Measurements from ENCODE around the gene CDX1. TPM values are rescaled to one million over a fixed set of nuclear protein-coding genes. Genes with fewer than 3 reads are reported as not detected.

CDX1 gene
- total RNA-seq, 1 donor from 2014 or later, result not detected

GRCh38 chr5:150162142-150162513 is 4.5 kb upstream of the CDX1 start:
- intact Hi-C loops (cut with DNase I), result no loop called here
- Histone ChIP-seq H3K27me3 (ENCODE audit: low read depth) (peaks cover 11% of the 10 kb centered on the region), H3K36me3 (no peaks in the 10 kb centered on the region), H3K27ac (no peak overlapping the region), H3K4me1 (peaks cover 24% of the 10 kb centered on the region), H3K4me3 (no peak overlapping the region), H3K9me3 (no peaks in the 10 kb centered on the region)
- DNase-seq (no peak), ATAC-seq (no peak)
- TF ChIP-seq CTCF (IDR thresholded peaks at IDR 0.05), result no peak

- ATAC-seq, result no peak
- TF ChIP-seq CTCF (IDR thresholded peaks at IDR 0.05), result no peak
- DNase-seq, result no peak
- Histone ChIP-seq H3K9me3 (no peaks in the 10 kb centered on the region), H3K27ac (no peak overlapping the region), H3K27me3 (ENCODE audit: low read depth) (peaks cover 17% of the 10 kb centered on the region), H3K4me3 (no peak overlapping the region), H3K36me3 (no peaks in the 10 kb centered on the region), H3K4me1 (peaks cover 24% of the 10 kb centered on the region)
- intact Hi-C loops (cut with DNase I), result no loop called here
Measured at GRCh38 chr5:150163035-150163434, 3.5 kb upstream of the CDX1 start.

GRCh38 chr5:150163547-150164059 is 3.0 kb upstream of the CDX1 start:
- intact Hi-C loops (cut with DNase I), result no loop called here
- ATAC-seq (peak in 1 of 2 donors; percentile 21), DNase-seq (peak; percentile 59)
- no peaks in the 10 kb centered on the region for H3K36me3 ChIP-seq
- TF ChIP-seq CTCF (IDR thresholded peaks at IDR 0.05), result no peak
- no peak overlapping the region for H3K4me3 ChIP-seq
- H3K27ac ChIP-seq, result no peak overlapping the region
- H3K27me3 ChIP-seq (ENCODE audit: low read depth), result peaks cover 17% of the 10 kb centered on the region
- H3K9me3 ChIP-seq, result no peaks in the 10 kb centered on the region
- H3K4me1 ChIP-seq, result peaks cover 21% of the 10 kb centered on the region

- Histone ChIP-seq H3K4me3 (no peak overlapping the region), H3K4me1 (peaks cover 19% of the 10 kb centered on the region), H3K9me3 (no peaks in the 10 kb centered on the region), H3K36me3 (no peaks in the 10 kb centered on the region), H3K27ac (peak overlapping the region; percentile 36), H3K27me3 (ENCODE audit: low read depth) (peaks cover 20% of the 10 kb centered on the region)
- no peak for ATAC-seq
- intact Hi-C loops (cut with DNase I), result no loop called here
- no peak for TF ChIP-seq CTCF (IDR thresholded peaks at IDR 0.05)
- no peak for DNase-seq
Measured at GRCh38 chr5:150164211-150164980, 2.2 kb upstream of the CDX1 start.

GRCh38 chr5:150166037-150166649 is 435 bp upstream of the CDX1 start:
- H3K9me3 ChIP-seq, result no peaks in the 10 kb centered on the region
- no peak overlapping the region for H3K27ac ChIP-seq
- ATAC-seq (no peak), DNase-seq (no peak)
- intact Hi-C loops (cut with DNase I), result no loop called here
- no peaks in the 10 kb centered on the region for H3K36me3 ChIP-seq
- TF ChIP-seq CTCF (IDR thresholded peaks at IDR 0.05), result no peak
- H3K4me1 ChIP-seq, result peaks cover 19% of the 10 kb centered on the region
- H3K27me3 ChIP-seq (ENCODE audit: low read depth), result peaks cover 23% of the 10 kb centered on the region
- no peak overlapping the region for H3K4me3 ChIP-seq

Data from lower lobe of right lung (tissue), 2 donors.